NCI-H2196 (cell line): ENCODE data around the gene ZNF22.
"Not testable (repeated sequence)": the region's sequence is repeated elsewhere in the genome, so short reads cannot be mapped to it uniquely, and the experiment has no call there.

Experiments
- DNase-seq: peaks from one replicate; lab custom pipeline; 2025; ENCODE audit not compliant: unreplicated experiment; lab: John Stamatoyannopoulos, UW

Gene ZNF22

DNA sequence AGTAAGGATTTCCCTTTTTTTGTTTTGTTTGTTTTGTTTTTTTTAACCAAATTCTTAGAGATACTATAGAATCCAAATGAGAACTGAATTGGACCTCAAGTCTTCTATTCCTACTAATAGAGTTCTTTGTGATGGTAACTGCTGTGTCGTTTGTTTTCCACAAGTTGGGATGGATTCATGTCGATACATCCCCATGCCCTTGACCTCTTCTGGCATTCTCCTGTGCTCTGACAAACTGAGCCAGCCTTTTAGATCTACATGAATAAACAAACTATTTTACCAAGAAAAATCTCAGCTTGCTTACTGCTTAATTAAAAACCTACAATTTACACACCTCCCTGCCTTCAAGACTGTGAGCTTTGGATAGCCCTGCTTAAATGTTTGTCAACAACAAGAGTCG, 3.9 kb downstream of the ZNF22 start:
- no peak for DNase-seq

DNA sequence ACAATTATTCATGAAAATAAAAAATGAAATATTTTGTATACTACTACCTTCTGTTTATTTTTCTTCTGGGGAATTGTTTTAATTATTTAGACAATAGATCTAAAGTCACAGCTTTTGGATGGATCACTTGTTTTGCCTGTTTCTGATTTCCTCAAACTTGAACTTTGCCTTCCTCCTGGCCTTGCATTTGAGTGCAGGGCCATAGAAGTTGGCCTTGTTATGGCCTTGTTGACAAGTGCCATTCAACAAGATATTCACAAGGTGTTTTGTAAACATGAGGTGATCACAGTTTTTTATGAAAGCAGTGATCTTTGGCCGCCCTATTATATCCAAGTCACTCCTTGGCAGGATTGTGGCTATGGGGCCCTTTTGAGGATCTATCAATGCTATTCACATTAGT, 4.6 kb downstream of the ZNF22 start:
- no peak for DNase-seq

DNA sequence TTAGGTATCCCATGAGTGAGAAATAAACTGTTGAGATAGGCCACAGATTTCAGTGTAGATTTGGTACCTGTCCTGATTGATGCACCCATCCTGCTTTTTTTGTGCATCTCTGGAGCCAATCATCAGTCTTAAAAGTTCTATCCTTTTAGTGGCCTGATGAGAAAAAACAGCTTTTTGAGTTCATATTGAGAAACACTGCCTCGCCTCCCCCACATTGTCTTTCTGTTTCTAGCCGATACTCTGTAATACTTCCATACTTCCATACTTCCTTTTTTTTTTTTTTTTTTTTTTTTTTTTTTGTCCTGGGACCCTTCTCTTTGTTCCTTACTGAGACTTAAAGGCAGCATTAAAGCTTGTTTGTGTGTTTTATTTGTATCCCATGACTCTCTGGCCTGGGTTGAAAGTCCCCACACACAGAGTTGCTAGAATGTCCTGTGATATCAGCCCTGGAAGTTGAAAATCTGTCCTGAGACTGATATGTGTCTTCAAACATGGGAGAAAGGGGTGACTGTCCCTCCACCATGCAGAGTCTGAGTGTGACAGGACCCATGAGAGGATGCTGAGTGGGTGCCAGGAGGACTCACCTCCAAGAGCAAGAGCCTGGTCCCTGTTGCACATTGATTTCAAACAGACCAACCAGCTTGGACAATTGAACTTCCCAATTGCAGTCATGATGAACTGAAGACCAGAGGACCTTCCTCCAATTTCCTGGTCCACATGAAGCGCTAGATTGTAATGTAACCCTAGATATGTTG, 5.7 kb downstream of the ZNF22 start:
- DNase-seq: no peak

DNA sequence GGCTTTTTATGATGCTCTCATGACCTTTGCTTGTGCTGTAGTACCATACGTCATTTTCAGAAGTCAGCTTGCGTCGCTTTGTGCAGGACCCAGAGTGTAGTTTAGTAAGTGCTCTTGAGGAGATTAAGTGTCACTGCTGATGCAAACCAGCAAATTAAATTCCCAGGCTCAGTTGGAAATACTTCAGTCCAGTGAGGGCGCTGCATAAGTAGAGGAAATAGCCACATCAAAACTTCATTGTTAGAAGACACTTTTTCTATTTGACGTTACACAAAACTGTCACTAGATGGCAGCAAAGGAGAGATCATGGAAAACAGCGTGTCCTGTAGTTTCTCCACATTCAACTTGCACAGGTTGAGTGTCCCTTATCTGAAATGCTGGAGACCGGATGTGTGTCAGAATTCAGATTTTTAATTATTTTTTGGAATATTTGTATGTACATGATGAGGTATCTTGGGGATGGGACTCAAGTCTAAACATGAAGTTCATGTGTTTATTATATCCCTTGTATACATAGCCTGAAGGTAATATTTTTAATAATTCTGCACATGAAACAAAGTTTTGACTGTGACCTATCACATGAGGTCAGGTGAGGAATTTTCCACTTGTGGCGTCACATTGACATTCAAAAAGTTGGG, 7.9 kb downstream of the ZNF22 start:
- DNase-seq: peak; percentile 66

DNA sequence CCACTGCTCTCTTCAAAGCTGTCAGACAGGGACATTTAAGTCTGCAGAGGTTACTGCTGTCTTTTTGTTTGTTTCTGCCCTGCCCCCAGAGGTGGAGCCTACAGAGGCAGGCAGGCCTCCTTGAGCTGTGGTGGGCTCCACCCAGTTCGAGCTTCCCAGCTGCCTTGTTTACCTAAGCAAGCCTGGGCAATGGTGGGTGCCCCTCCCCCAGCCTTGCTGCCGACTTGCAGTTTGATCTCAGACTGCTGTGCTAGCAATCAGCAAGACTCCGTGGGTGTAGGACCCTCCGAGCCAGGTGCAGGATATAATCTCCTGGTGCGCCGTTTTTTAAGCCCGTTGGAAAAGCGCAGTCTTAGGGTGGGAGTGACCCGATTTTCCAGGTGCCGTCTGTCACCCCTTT, 13.8 kb downstream of the ZNF22 start:
- DNase-seq: not testable (repeated sequence)

DNA sequence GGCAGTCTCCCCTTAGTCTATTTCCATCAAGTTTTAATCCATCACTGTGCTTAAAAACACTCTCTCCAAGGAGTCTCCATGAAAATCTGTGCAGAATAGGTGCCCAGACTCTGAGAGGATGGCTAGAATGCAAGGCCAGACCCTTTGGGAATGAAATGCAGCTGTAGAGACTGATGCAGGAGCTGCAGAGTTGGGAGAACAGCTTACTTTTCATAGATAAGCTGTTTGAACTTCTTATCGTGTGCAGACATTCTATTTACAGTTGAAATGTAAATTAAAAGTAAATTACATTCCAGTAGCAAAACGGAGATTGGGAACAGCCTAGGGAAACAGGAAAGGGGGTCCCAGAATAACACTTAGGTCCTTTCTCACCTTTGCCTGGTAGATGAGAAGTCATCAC, 14.9 kb downstream of the ZNF22 start:
- DNase-seq: no peak

DNA sequence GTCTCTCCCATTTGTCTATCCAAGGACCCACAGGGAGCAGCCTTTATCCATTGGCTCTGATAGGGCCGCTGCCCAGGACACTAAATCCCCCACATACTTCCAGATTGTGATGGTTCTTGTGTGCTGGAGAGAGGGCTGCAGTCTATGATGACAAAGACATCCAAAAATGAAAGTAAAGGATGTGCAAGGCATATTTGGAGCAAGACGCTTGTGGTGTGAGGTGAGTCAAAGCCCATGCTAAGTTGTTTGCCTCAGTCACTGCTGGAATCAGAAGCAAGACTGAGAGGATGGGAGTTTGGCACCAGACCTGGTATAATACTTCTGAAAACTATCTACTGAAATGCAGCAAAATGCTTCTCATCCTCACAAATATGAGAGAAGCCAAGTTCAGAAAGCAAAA, 22.7 kb downstream of the ZNF22 start:
- DNase-seq: no peak

DNA sequence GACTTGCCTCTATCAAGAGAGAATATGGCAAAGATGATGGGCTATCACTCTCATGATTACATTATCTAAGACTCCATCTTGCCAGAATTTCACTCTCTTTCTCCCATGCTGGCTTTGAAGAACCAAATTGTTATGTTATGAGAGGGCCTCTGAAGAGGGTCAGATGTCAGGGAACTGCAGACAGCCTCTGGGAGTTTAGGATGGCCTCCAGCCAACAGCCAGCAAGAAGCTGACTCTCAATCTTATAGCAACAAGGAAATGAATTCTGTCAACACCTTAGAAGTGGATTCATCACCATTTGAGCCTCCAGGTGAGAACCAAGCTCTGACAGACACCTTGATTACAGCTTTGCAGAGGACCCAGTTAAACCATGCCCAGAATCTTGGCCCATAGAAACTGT, 33.6 kb downstream of the ZNF22 start:
- no peak for DNase-seq

DNA sequence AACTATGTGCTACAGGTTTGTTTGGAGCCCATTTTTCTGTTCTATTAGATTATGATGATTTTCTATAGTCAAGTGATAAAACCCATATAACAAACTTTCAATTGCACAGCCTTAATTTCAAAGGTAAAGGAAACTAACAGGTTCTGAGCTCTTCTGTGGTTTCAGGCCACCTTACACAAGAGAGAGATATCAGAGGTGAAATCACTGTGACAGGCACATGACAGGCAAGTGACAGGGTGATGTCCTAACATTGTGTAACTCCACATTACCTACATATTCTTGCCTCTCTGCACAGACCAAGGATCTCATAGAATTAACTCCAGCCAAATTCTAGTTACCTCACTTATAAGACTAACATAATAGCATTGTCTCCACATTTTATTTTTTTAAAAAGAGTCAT, 35.0 kb downstream of the ZNF22 start:
- DNase-seq: no peak

DNA sequence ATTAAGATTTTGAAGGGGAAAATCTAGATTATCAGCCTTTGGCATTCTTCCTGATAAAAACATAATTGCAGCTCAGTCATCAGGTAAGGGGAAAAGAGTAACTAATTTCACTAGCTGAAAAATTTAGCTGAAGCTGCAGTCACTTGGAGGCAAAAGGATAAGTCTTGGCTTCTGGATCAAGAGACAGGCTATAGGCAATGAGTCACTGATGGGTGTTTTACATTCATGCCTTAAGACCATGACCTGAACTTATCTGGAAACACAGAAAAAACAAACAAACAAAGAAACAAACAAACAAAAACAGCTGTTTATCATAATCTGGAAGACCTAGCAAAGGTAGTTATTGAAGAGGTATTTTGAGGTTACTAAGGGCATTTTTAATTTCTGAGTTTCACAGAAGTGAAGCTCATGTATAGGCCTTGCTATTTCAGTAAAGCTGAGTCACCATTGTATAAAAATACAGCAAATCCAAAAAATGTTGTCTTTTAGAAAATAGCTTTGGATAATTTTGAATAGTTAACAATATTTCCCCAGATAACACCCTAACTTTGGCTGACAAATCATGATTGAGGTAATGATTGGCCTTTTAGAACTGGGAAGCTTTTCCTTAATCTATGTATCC, 40.3 kb downstream of the ZNF22 start:
- no peak for DNase-seq

DNA sequence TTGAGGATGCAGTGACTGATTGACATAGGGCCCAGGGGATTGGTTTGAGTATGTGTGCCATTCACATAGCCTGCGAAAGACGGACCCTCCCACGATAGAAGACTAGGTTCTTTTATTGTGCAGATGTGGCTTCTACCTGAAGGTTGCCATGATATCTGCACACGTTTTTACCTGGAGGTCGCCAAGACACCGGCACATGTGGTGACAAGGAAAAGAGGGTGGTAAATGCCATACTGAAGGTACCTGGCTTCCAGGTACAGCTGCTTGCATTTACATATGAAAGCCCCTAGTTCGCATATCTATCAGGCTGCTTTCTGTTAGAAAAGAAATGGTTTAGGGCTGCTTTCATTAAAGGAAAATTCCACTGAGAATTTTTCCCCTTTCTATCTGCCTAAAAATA, 43.6 kb downstream of the ZNF22 start:
- no peak for DNase-seq

DNA sequence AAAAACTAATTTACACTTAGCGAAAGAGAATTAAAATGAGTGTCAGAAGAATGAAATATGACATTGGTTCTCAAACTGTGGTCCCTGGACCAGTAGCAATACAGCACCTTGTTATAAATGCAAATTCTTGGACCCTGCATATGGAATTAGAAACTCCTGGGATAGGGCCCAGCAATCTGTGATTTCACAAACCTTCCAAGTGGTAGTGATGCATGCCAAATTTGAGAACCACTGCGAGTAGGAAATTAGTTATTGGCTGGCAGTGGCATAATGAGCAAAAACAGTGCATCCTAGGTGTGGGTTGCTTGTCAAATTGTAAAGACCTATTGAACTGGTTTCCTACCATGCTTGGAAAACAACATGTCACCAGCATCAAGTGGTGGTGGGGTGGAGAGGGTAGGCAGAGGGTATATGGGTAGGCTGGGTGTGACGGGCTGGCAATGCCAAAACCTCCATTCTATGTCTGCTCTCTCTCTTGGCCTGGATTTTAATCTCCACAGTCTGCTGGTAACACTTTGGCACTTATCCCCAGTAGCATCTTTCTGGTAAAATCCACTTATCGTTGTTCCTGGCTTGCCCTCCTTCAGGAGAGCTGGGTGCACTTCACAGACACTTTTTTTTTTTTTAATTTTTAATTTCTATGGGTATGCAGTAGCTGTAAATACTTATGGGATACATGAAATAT, 50.0 kb downstream of the ZNF22 start:
- DNase-seq: no peak

DNA sequence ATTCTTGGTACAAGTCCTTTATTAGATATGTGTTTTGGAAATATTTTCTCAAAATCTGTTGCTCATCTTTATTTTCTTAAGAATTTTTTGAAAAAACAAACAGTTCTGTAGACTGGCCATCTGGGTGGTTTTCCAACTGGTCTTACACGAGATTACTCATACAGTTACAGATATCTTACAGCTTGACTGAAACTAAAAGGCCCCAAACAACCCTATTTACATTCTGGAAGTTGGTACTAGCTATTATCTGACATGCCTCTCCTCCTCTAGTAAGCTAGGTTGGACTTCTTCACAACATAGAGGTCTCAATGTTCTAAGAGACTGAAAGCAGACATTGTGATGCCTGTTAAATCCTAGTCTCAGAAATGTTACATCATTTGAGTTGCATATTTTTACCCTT, 52.0 kb downstream of the ZNF22 start:
- DNase-seq: no peak

DNA sequence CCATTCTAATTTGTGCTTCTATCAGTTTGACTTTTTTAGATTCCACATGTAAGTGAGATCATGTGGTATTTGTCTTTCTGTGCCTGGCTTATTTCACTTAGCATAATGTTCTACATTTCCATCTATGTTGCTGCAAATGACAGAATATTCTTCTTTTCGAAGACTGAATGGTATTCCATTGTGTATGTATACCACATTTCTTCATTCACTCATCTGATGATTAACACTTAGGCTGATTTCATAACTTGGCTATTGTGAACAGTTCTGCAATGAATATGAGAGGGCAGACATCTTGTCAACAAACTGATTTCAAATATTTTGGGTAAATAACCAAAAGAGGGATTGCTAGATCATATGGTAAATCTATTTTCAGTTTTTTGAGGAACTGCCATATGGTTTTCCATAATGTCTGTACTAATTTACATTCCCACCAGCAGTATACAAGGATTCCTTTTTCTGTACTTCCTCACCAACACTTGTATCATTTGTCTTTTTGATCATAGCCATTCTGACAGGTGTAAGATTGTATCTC, 52.9 kb downstream of the ZNF22 start:
- DNase-seq: no peak
